ENCODE data around the gene CCDC57.
A peak's percentile ranks its signal among the peaks of the same experiment; 100 is the strongest.
"Not testable (repeated sequence)": the region's sequence is repeated elsewhere in the genome, so short reads cannot be mapped to it uniquely, and the experiment has no call there.

The CCDC57 gene

GRCh38 chr17:82212331-82213250 lies at the start of gene CCDC57:
TSS of gene CCDC57 (minus strand) at chr17:82212842. CDS start at chr17:82201944, 10,898 bp downstream.
- peak; percentile 67 to 76 for DNase-seq (ENCODE audit: low read depth in 2 of 2)

GRCh38 chr17:82262344-82262743 lies 49.7 kb upstream of the CCDC57 start:
- no peak for DNase-seq (ENCODE audit: low read depth in 2 of 2)

- not testable (repeated sequence) for DNase-seq (ENCODE audit: low read depth in 2 of 2)
Measured at GRCh38 chr17:82259972-82260961, 47.6 kb upstream of the CCDC57 start.

GRCh38 chr17:82258555-82258954 lies 45.9 kb upstream of the CCDC57 start:
- DNase-seq (ENCODE audit: low read depth in 2 of 2): no peak

GRCh38 chr17:82257473-82257872 lies 44.8 kb upstream of the CCDC57 start:
- DNase-seq (ENCODE audit: low read depth in 2 of 2): peak; percentile 59

- no peak for DNase-seq (ENCODE audit: low read depth in 2 of 2)
Measured at GRCh38 chr17:82256242-82256885, 43.7 kb upstream of the CCDC57 start.

- no peak for DNase-seq (ENCODE audit: low read depth in 2 of 2)
Measured at GRCh38 chr17:82255402-82255972, 42.8 kb upstream of the CCDC57 start.

- not testable (repeated sequence) for DNase-seq (ENCODE audit: low read depth in 2 of 2)
Measured at GRCh38 chr17:82254746-82255145, 42.1 kb upstream of the CCDC57 start.

- DNase-seq (ENCODE audit: low read depth in 2 of 2): not testable (repeated sequence)
Measured at GRCh38 chr17:82254096-82254495, 41.5 kb upstream of the CCDC57 start.

- no peak for DNase-seq (ENCODE audit: low read depth in 2 of 2)
Measured at GRCh38 chr17:82253179-82253544, 40.5 kb upstream of the CCDC57 start.

GRCh38 chr17:82252511-82253178 lies 40.0 kb upstream of the CCDC57 start:
- no peak for DNase-seq (ENCODE audit: low read depth in 2 of 2)

GRCh38 chr17:82250868-82251500 lies 38.3 kb upstream of the CCDC57 start:
- no peak for DNase-seq (ENCODE audit: low read depth in 2 of 2)

- DNase-seq (ENCODE audit: low read depth in 2 of 2): no peak
Measured at GRCh38 chr17:82249896-82250581, 37.4 kb upstream of the CCDC57 start.

GRCh38 chr17:82248815-82249674 lies 36.4 kb upstream of the CCDC57 start:
- no peak for DNase-seq (ENCODE audit: low read depth in 2 of 2)

GRCh38 chr17:82247856-82248671 lies 35.4 kb upstream of the CCDC57 start:
- no peak for DNase-seq (ENCODE audit: low read depth in 2 of 2)

GRCh38 chr17:82247182-82247823 lies 34.7 kb upstream of the CCDC57 start:
- DNase-seq (ENCODE audit: low read depth in 2 of 2): no peak

All from stimulated activated CD8-positive, alpha-beta memory T cell treated with anti-CD3 and anti-CD28 coated beads, Interleukin-2, amount 100 ng/mL, for 48 hours (primary cell).